ENCODE results near the gene RAMP3. TPM values are rescaled to one million over a fixed set of nuclear protein-coding genes. Genes with fewer than 3 reads are reported as not detected.
A peak's percentile ranks its signal among the peaks of the same experiment; 100 is the strongest.

The RAMP3 gene
- total and polyA plus RNA-seq, 9 of the 15 experiments (the other 6 are each of a cell fraction or from before 2014, with no cell fraction given): not detected

DNA sequence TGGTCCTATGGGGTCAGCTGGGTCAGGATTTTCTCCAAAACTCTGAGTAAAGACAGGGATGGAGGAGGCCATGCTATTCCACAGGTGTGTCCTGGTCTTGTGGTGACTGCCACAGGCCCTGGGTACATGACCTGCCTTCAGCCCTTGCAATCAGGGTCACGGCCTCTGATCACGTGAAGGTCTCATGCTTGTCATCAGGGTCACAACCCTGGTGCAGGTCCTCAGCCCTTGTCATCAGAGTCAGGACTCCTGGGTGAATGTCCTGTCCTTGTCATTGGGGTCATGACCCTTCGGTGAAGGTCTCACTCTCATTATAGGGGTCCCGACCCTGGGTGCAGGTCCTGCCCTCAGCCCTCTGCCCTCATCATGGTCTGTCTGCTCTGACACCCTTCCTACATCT lies 24.2 kb upstream of the RAMP3 start:
- BruUV-seq (replicated peaks): no TSS peak
- CTCF ChIA-PET (ENCODE audit: low intra/inter-chr PET ratio): interaction anchor here (0.9 kb wide), 1 partner anchor 166 kb away, joined by 3 read pairs; no protein-coding TSS in a partner anchor

More for the DNA sequence above, 24.2 kb upstream of the RAMP3 start:
- Histone ChIP-seq H4K20me1 (replicated peaks; ENCODE audit: control insufficient read depth, insufficient read depth, low read length) (no peaks in the 10 kb centered on the region), H3K9ac (ENCODE audit: insufficient read depth in 1 of 2, low read depth in 2 of 2, low read length in 2 of 2) (no peak overlapping the region), H2AFZ (ENCODE audit: low read depth, low read length) (no peak overlapping the region), H3K79me2 (ENCODE audit: control insufficient read depth, insufficient read depth, low read length) (no peaks in the 10 kb centered on the region), H3K4me3 (no peak overlapping the region), H3K27me3 (ENCODE audit: control insufficient read depth in 2 of 2, insufficient read depth in 2 of 2, low read length in 2 of 2) (no peaks in the 10 kb centered on the region), H3K36me3 (ENCODE audit: control insufficient read depth, insufficient read depth, low read length) (no peaks in the 10 kb centered on the region), H3K4me2 (ENCODE audit: insufficient read depth, low read length) (no peak overlapping the region), H3K27ac (ENCODE audit: extremely low read depth, low read depth, low read length) (no peak overlapping the region), H3K4me1 (replicated peaks in 1 of 2; ENCODE audit: control insufficient read depth in 2 of 2, insufficient read depth in 2 of 2, low read length in 2 of 2) (peaks cover 4 to 7% of the 10 kb centered on the region in 2 experiments; a peak in 4 of 5 replicates), H3K9me3 (replicated peaks; ENCODE audit: control insufficient read depth, insufficient read depth, low read depth, low read length) (no peaks in the 10 kb centered on the region), H3K9me1 (ENCODE audit: control insufficient read depth, insufficient read depth, low read length) (peaks cover 3% of the 10 kb centered on the region)
- FAIRE-seq (no peak), DNase-seq (ENCODE audit: extremely low read depth in 1 of 4, low spot score in 3 of 4) (no peak), ATAC-seq (no peak)
- intact Hi-C loops (cut with micrococcal nuclease) (loop anchor here (10.0 kb wide), 1 partner anchor 279 kb away; no protein-coding TSS in a partner anchor), in situ Hi-C loops (cut with MboI) (loop anchor here (10.0 kb wide), 1 partner anchor 539 kb away; no protein-coding TSS in a partner anchor)
- 43% methylated on average over 4 of the region's 4 CpGs for WGBS (ENCODE audit: insufficient coverage, low coverage, missing lambda C conversion rate)
- TF ChIP-seq NR2C1 (IDR thresholded peaks at IDR 0.05): no peak
- peak; percentile 29; the same call in 1 of the 2 replicates for TF ChIP-seq NR2C1 (tag; IDR thresholded peaks at IDR 0.05)
- TF ChIP-seq, protein P1, sequence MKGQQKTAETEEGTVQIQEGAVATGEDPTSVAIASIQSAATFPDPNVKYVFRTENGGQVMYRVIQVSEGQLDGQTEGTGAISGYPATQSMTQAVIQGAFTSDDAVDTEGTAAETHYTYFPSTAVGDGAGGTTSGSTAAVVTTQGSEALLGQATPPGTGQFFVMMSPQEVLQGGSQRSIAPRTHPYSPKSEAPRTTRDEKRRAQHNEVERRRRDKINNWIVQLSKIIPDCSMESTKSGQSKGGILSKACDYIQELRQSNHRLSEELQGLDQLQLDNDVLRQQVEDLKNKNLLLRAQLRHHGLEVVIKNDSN (CRISPR knock-in tag; IDR thresholded peaks at IDR 0.05): peak; percentile 52
- no peak for TF ChIP-seq LARP7 (IDR thresholded peaks at IDR 0.05)
- TF ChIP-seq ESRRA (IDR thresholded peaks at IDR 0.05; ENCODE audit: borderline replicate concordance, low read depth): peak; percentile 10; the same call in 1 of the 2 replicates
- TF ChIP-seq GABPB2 (CRISPR knock-in tag; conservative IDR thresholded peaks at IDR 0.05): no peak
- no peak for TF ChIP-seq ILF3 (IDR thresholded peaks at IDR 0.05; ENCODE audit: borderline replicate concordance)
- no peak for TF ChIP-seq KDM4B (IDR thresholded peaks at IDR 0.05; ENCODE audit: borderline replicate concordance in 2 of 2, low read depth in 1 of 2)
- POLR2A ChIA-PET: interaction anchor here (0.7 to 1.4 kb wide), 3 partner anchors 11 to 879 kb away, joined by 3 to 8 read pairs (median 3); partner anchors contain the start of gene TBRG4
